ENCODE results near the gene CPT2. TPM values are rescaled to one million over a fixed set of nuclear protein-coding genes. Genes with fewer than 3 reads are reported as not detected.

The CPT2 gene
- total RNA-seq, 1 donor = 20.6 TPM

DNA sequence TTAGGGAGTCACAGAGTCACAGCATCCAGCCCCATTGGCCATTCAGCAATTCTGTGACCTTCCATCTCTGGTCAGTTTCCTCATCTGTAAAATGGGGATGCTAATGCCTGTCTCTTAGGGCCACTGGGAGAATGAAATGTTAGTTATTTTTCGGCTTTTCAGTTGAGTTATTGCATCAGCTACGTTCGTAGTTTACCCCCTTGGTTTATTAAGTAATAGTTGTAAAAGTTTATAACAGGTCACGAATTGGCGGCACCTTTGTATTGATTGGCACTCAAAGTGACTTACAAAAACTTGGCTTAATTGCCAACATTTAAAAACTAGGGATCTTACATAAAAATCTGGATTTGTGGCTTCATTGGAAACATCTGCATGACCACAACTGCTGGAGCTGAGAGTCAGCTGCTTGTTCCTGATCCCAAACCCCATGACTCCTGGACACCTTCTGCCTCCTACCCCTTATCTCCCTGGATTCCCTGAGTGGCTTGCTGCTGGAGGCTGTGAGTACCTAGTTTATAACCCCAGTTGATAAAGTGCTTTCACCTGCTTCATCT is 31.1 kb upstream of the CPT2 start:
- no peak overlapping the region for H3K4me3 ChIP-seq (ENCODE audit: insufficient read depth, low read length)
- no peak overlapping the region for H2AFZ ChIP-seq (ENCODE audit: low read length)
- H3K27me3 ChIP-seq (ENCODE audit: insufficient read depth, low read length) = no peaks in the 10 kb centered on the region
- H3K4me2 ChIP-seq (ENCODE audit: insufficient read depth, low read length) = no peak overlapping the region
- H3K9me3 ChIP-seq (ENCODE audit: low read depth, low read length) = no peaks in the 10 kb centered on the region
- H3K36me3 ChIP-seq (ENCODE audit: insufficient read depth, low read length) = no peaks in the 10 kb centered on the region
- TF ChIP-seq, protein P1, sequence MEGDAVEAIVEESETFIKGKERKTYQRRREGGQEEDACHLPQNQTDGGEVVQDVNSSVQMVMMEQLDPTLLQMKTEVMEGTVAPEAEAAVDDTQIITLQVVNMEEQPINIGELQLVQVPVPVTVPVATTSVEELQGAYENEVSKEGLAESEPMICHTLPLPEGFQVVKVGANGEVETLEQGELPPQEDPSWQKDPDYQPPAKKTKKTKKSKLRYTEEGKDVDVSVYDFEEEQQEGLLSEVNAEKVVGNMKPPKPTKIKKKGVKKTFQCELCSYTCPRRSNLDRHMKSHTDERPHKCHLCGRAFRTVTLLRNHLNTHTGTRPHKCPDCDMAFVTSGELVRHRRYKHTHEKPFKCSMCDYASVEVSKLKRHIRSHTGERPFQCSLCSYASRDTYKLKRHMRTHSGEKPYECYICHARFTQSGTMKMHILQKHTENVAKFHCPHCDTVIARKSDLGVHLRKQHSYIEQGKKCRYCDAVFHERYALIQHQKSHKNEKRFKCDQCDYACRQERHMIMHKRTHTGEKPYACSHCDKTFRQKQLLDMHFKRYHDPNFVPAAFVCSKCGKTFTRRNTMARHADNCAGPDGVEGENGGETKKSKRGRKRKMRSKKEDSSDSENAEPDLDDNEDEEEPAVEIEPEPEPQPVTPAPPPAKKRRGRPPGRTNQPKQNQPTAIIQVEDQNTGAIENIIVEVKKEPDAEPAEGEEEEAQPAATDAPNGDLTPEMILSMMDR (IDR thresholded peaks at IDR 0.05; ENCODE audit: extremely low read depth, low read depth, low read length) = no peak
- DNase-seq (ENCODE audit: insufficient read length, low spot score, missing footprints) = peak; percentile 42
- H3K79me2 ChIP-seq (ENCODE audit: insufficient read depth, low read length) = no peaks in the 10 kb centered on the region
- H3K4me1 ChIP-seq (ENCODE audit: insufficient read depth, low read length) = peaks cover 7% of the 10 kb centered on the region
- H4K20me1 ChIP-seq (ENCODE audit: insufficient read depth, low read length) = no peaks in the 10 kb centered on the region
- no peak overlapping the region for H3K27ac ChIP-seq (ENCODE audit: low read depth, low read length)

DNA sequence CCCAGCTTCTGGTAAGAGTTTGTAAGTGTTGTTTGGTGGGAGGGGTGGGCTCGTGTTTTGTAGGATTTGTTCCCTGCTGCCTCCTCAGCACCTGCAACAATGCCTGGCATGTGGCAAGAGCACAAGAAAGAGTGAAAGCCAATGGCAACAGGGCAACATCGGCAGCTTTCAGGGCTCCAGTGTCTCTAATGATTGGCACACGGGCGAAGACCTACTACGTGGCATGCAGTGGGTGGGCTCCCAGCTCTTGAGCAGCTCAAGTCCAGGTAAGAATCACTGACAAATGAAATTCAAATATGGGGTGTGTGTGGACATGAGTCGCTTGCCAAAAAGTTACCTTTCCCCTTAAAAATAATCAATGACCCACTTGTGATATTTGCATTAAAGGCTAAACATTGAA is 30.3 kb upstream of the CPT2 start:
- Histone ChIP-seq H3K27ac (ENCODE audit: low read depth, low read length) (no peak overlapping the region), H3K79me2 (ENCODE audit: insufficient read depth, low read length) (no peaks in the 10 kb centered on the region), H4K20me1 (ENCODE audit: insufficient read depth, low read length) (no peaks in the 10 kb centered on the region), H3K36me3 (ENCODE audit: insufficient read depth, low read length) (no peaks in the 10 kb centered on the region), H3K27me3 (ENCODE audit: insufficient read depth, low read length) (no peaks in the 10 kb centered on the region), H3K9me3 (ENCODE audit: low read depth, low read length) (no peaks in the 10 kb centered on the region), H3K4me1 (ENCODE audit: insufficient read depth, low read length) (peaks cover 7% of the 10 kb centered on the region), H2AFZ (ENCODE audit: low read length) (peak overlapping the region; percentile 65), H3K4me3 (ENCODE audit: insufficient read depth, low read length) (no peak overlapping the region), H3K4me2 (ENCODE audit: insufficient read depth, low read length) (peak overlapping the region; percentile 53)
- TF ChIP-seq, protein P1 (IDR thresholded peaks at IDR 0.05; ENCODE audit: extremely low read depth, low read depth, low read length) = no peak
- DNase-seq (ENCODE audit: insufficient read length, low spot score, missing footprints) = no peak

DNA sequence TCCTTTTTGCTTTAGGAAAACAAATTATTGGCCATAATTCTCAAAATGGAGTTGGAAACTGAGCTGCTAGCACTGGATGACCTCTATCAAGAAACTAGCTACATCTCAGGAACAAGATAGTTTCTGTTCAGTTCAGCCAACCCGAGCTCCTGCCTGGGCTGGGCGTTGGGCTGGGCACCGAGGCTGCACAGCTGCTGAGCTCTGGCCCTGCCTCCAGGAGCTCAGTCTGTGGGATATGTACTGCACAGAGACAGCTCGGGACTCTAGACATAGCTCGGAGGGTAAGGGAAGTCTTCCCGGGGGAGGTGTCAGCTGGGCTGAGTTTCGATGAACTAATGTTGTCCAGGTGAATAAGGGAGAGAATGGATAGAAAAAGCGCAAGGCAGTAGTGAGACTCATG is 29.7 kb upstream of the CPT2 start:
- no peak overlapping the region for H3K27ac ChIP-seq (ENCODE audit: low read depth, low read length)
- H3K9me3 ChIP-seq (ENCODE audit: low read depth, low read length) = no peaks in the 10 kb centered on the region
- H3K36me3 ChIP-seq (ENCODE audit: insufficient read depth, low read length) = no peaks in the 10 kb centered on the region
- peaks cover 7% of the 10 kb centered on the region for H3K4me1 ChIP-seq (ENCODE audit: insufficient read depth, low read length)
- H2AFZ ChIP-seq (ENCODE audit: low read length) = peak overlapping the region; percentile 65
- no peaks in the 10 kb centered on the region for H4K20me1 ChIP-seq (ENCODE audit: insufficient read depth, low read length)
- no peaks in the 10 kb centered on the region for H3K27me3 ChIP-seq (ENCODE audit: insufficient read depth, low read length)
- H3K4me3 ChIP-seq (ENCODE audit: insufficient read depth, low read length) = no peak overlapping the region
- DNase-seq (ENCODE audit: insufficient read length, low spot score, missing footprints) = peak; percentile 72
- TF ChIP-seq, protein P1 (IDR thresholded peaks at IDR 0.05; ENCODE audit: extremely low read depth, low read depth, low read length) = no peak
- H3K79me2 ChIP-seq (ENCODE audit: insufficient read depth, low read length) = no peaks in the 10 kb centered on the region
- peak overlapping the region; percentile 53 for H3K4me2 ChIP-seq (ENCODE audit: insufficient read depth, low read length)

DNA sequence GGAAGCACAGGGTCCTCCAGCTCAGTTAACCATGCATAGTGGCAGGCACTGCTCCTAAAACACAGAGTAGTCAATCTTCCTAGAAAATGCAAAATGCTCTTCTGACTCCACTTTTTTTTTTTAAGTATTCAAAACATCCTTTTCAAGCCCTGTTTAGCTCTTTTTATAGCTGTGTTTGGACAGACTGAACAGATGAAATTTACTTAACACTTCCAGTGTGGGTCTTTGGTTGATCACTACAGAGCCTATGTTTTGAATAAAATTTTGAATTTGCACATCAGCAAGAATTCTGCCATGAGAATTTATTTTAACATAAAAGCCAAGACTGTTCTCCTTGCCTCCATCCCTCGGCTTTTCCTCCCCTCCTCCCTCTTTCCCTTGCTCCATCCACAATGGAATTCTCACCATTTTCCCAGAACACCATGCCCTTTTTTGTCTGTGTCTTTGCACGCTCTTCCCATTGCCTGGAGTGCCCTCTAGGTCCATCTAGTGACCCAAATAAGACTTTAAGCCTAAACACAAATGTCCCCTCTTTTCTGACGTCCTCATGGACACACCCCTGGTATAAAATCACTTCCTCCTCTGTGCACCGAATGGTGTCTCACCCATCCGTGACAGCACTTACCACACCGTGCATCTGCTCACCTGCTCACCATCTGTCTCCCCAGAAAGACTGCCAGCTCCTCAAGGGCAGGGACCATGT is 24.0 kb upstream of the CPT2 start:
- H2AFZ ChIP-seq (ENCODE audit: low read length) = peak overlapping the region; percentile 88
- H3K27me3 ChIP-seq (ENCODE audit: insufficient read depth, low read length) = no peaks in the 10 kb centered on the region
- H3K27ac ChIP-seq (ENCODE audit: low read depth, low read length) = peak overlapping the region; percentile 14
- peak overlapping the region; percentile 33 for H3K4me3 ChIP-seq (ENCODE audit: insufficient read depth, low read length)
- no peaks in the 10 kb centered on the region for H4K20me1 ChIP-seq (ENCODE audit: insufficient read depth, low read length)
- H3K4me1 ChIP-seq (ENCODE audit: insufficient read depth, low read length) = peaks cover 28% of the 10 kb centered on the region
- TF ChIP-seq, protein P1 (IDR thresholded peaks at IDR 0.05; ENCODE audit: extremely low read depth, low read depth, low read length) = peak; percentile 62
- DNase-seq (ENCODE audit: insufficient read length, low spot score, missing footprints) = peak; percentile 94
- no peaks in the 10 kb centered on the region for H3K36me3 ChIP-seq (ENCODE audit: insufficient read depth, low read length)
- H3K4me2 ChIP-seq (ENCODE audit: insufficient read depth, low read length) = peak overlapping the region; percentile 56
- H3K79me2 ChIP-seq (ENCODE audit: insufficient read depth, low read length) = no peaks in the 10 kb centered on the region
- H3K9me3 ChIP-seq (ENCODE audit: low read depth, low read length) = no peaks in the 10 kb centered on the region
